ENCODE measurements around the gene FER. TPM values are rescaled to one million over a fixed set of nuclear protein-coding genes. Genes with fewer than 3 reads are reported as not detected.

FER gene
- total RNA-seq, 2 experiments from 2014 or later = 9.0 to 9.8 TPM

DNA sequence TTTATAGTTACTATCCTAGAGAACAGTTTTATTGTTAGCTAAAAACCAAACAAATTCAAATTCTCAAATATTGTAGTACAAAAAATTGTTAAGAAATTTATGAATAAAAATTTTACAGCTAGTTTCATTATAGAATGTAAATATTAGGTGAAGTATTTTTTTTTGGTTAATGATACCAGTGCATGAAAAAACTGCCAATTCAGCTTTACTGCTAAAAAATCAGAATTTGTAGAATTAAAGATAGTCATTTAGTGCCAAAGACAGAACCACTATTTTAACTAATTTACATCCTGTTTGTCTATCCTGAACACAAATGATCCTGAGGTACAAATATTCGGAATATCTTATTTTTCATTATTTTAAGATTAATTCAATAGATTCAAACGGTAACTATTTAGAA lies 202.6 kb downstream of the FER start:
- Mint-ChIP-seq H3K4me3 (no peak overlapping the region), H3K36me3 (ENCODE audit: low read depth) (no peaks in the 10 kb centered on the region), H3K9me3 (no peaks in the 10 kb centered on the region), H3K4me1 (ENCODE audit: low read depth) (no peaks in the 10 kb centered on the region), H3K27ac (no peak overlapping the region), H3K27me3 (no peaks in the 10 kb centered on the region)
- DNase-seq = no peak
- POLR2A ChIA-PET = no interaction called here
- TF ChIP-seq, protein P1, sequence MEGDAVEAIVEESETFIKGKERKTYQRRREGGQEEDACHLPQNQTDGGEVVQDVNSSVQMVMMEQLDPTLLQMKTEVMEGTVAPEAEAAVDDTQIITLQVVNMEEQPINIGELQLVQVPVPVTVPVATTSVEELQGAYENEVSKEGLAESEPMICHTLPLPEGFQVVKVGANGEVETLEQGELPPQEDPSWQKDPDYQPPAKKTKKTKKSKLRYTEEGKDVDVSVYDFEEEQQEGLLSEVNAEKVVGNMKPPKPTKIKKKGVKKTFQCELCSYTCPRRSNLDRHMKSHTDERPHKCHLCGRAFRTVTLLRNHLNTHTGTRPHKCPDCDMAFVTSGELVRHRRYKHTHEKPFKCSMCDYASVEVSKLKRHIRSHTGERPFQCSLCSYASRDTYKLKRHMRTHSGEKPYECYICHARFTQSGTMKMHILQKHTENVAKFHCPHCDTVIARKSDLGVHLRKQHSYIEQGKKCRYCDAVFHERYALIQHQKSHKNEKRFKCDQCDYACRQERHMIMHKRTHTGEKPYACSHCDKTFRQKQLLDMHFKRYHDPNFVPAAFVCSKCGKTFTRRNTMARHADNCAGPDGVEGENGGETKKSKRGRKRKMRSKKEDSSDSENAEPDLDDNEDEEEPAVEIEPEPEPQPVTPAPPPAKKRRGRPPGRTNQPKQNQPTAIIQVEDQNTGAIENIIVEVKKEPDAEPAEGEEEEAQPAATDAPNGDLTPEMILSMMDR (IDR thresholded peaks at IDR 0.05) = no peak
- ATAC-seq = no peak
- CTCF ChIA-PET = interaction anchor here (0.6 kb wide), 1 partner anchor 15 kb away, joined by 3 read pairs; no protein-coding TSS in a partner anchor
- intact Hi-C loops (cut with micrococcal nuclease) = no loop called here

DNA sequence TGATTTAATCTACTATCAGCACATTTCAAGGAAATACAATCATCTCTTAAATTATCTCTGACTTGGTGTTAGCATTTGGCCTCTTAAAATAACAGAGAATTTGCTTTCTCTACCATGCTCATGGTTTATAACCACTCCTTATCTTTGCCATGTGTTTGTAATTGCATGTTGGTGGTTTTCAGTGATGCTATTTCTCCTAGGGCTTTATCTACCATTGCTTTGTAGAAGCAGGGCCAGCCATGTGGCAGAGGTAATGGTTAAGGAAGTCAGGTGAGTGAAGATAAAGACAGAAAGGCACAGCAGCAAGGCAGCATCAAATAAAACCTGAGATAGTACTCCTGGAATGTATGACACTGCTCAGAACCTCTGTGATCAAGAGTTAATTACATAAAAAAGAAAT lies 206.2 kb downstream of the FER start:
- CTCF ChIA-PET = no interaction called here
- H3K27ac Mint-ChIP-seq = no peak overlapping the region

DNA sequence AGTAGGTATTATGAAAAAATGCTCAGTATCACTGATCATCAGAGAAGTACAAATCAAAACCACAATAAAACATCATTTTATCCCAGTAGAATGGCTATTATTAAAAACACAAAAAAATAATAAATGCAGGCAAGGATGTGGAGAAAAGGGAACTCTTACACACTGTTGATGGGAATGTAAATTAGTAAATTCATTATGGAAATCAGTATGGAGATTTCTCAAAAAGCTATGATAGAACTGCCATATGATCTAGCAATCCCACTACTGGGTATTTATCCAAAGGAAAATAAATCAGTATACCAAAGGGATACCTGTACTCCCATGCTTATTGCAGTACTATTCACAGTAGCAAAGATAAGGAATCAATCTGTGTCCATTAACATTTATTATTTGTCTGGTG lies 209.6 kb downstream of the FER start:
- no peaks in the 10 kb centered on the region for H3K36me3 Mint-ChIP-seq (ENCODE audit: low read depth)
- H3K4me3 Mint-ChIP-seq = no peak overlapping the region
- no peak for ATAC-seq
- TF ChIP-seq, protein P1 (IDR thresholded peaks at IDR 0.05) = no peak
- H3K4me1 Mint-ChIP-seq (ENCODE audit: low read depth) = no peaks in the 10 kb centered on the region
- DNase-seq = no peak
- H3K27ac Mint-ChIP-seq = no peak overlapping the region
- H3K27me3 Mint-ChIP-seq = no peaks in the 10 kb centered on the region
- POLR2A ChIA-PET = no interaction called here
- no peaks in the 10 kb centered on the region for H3K9me3 Mint-ChIP-seq
- intact Hi-C loops (cut with micrococcal nuclease) = no loop called here
- CTCF ChIA-PET = no interaction called here

More for the DNA sequence above, 206.2 kb downstream of the FER start:
- intact Hi-C loops (cut with micrococcal nuclease) = no loop called here
- Mint-ChIP-seq H3K9me3 (no peaks in the 10 kb centered on the region), H3K4me1 (ENCODE audit: low read depth) (no peaks in the 10 kb centered on the region), H3K27me3 (no peaks in the 10 kb centered on the region), H3K4me3 (no peak overlapping the region), H3K36me3 (ENCODE audit: low read depth) (no peaks in the 10 kb centered on the region)
- TF ChIP-seq, protein P1 (IDR thresholded peaks at IDR 0.05) = no peak
- POLR2A ChIA-PET = no interaction called here
- DNase-seq (no peak), ATAC-seq (no peak)

DNA sequence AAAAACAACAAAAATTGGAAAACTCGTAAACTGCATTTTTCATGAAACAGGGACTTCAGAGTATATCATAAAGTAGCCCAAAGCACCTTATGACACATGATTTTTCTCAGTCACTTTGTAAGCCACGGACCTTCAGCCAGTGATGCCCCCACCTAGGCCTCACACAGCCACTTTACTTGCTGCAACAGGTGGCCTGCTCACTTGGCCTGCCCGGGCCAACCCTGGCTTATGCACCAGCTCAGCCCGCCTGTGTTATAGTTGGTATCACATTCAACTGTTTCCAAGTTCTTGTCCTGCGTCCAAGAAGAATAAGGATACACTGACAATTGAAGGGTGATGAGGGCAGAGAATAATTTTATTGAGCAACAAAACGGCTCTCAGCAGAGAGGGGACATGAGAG lies 219.2 kb downstream of the FER start:
- Mint-ChIP-seq H3K4me3 (no peak overlapping the region), H3K27me3 (no peaks in the 10 kb centered on the region), H3K36me3 (ENCODE audit: low read depth) (peaks cover 2% of the 10 kb centered on the region), H3K4me1 (ENCODE audit: low read depth) (no peaks in the 10 kb centered on the region), H3K9me3 (no peaks in the 10 kb centered on the region), H3K27ac (no peak overlapping the region)
- DNase-seq (no peak), ATAC-seq (no peak)
- intact Hi-C loops (cut with micrococcal nuclease) = no loop called here
- POLR2A ChIA-PET = no interaction called here
- TF ChIP-seq, protein P1 (IDR thresholded peaks at IDR 0.05) = no peak
- CTCF ChIA-PET = no interaction called here

DNA sequence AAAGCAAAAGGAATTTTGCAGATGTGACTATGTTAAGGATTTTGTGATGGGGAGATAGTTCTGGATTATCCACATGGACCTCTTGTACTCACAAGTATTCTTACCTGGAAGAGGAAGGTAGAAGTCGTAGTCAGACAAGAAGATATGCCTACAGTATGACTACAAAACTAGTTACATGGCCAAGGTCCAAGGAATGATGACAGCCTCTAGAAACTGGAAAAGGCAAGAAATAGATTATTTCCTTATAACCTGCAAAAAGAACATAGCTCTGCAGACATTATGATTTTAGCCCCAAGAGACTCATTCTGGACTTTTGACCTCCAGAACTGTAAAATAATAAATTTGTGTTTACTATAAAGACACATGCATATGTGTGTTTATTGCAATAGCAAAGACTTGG lies 226.9 kb downstream of the FER start:
- H3K27ac Mint-ChIP-seq = no peak overlapping the region
- H3K4me3 Mint-ChIP-seq = no peak overlapping the region
- ChIA-PET POLR2A (no interaction called here), CTCF (no interaction called here)
- TF ChIP-seq, protein P1 (IDR thresholded peaks at IDR 0.05) = no peak
- ATAC-seq (no peak), DNase-seq (no peak)
- no peaks in the 10 kb centered on the region for H3K4me1 Mint-ChIP-seq (ENCODE audit: low read depth)
- intact Hi-C loops (cut with micrococcal nuclease) = no loop called here
- H3K36me3 Mint-ChIP-seq (ENCODE audit: low read depth) = no peaks in the 10 kb centered on the region
- no peaks in the 10 kb centered on the region for H3K9me3 Mint-ChIP-seq
- no peaks in the 10 kb centered on the region for H3K27me3 Mint-ChIP-seq
